T-helper 17 cell (primary cell): ENCODE results near the gene CCDC9. TPM values are rescaled to one million over a fixed set of nuclear protein-coding genes. Genes with fewer than 3 reads are reported as not detected.

ENCODE experiments used
- ATAC-seq: fragments of 150-1000 bp; cut with Tn5 transposase; 2 replicates; pipeline ENCODE4 v1.10.0; 2021; ENCODE audit warnings: mild to moderate bottlenecking, moderate library complexity
- DNase-seq, 3 donors: peaks; one replicate each; pipeline versions ENCODE4 v3.0.0 to v3.0.0-alpha.2; 2020 to 2021
- H3K9me3 ChIP-seq: one replicate; pipeline ENCODE4 v1.7.0; 2013; ENCODE audit warnings: low read length, mild to moderate bottlenecking; ENCODE audit not compliant: control insufficient read depth, poor library complexity, severe bottlenecking
- H3K27ac Mint-ChIP-seq: one replicate; pipeline ENCODE4 v1.8.0; 2022; ENCODE audit warnings: mild to moderate bottlenecking, moderate library complexity, mixed read lengths
- H3K27me3 Mint-ChIP-seq: one replicate; pipeline ENCODE4 v1.8.0; 2022; ENCODE audit warnings: mixed read lengths
- H3K36me3 Mint-ChIP-seq: one replicate; pipeline ENCODE4 v1.8.0; 2022; ENCODE audit warnings: low read depth, mixed read lengths
- H3K4me1 Mint-ChIP-seq: one replicate; pipeline ENCODE4 v1.8.0; 2022; ENCODE audit warnings: mild to moderate bottlenecking, mixed read lengths
- H3K4me3 Mint-ChIP-seq: one replicate; pipeline ENCODE4 v1.8.0; 2022; ENCODE audit warnings: mild to moderate bottlenecking, moderate library complexity, mixed read lengths
- total RNA-seq, 4 donors: library from RNA in 2 of 4; stranded (reverse) in 2 of 4; gene quantifications; one replicate each; pipeline ENCODE4 v1.2.3 and lab custom pipeline; 2022 to 2026

The CCDC9 gene
- total RNA-seq, 2 donors from 2014 or later: 35.6 to 53.7 TPM

- no peak for ATAC-seq
- Mint-ChIP-seq H3K4me1 (no peaks in the 10 kb centered on the region), H3K27ac (no peak overlapping the region)
Observed at GRCh38 chr19:47306303-47306702, 50.0 kb downstream of the CCDC9 start.

GRCh38 chr19:47309038-47309437 lies 52.7 kb downstream of the CCDC9 start:
- H3K9me3 ChIP-seq: no peaks in the 10 kb centered on the region
- H3K27me3 Mint-ChIP-seq: peaks cover 35% of the 10 kb centered on the region
- peaks cover 2% of the 10 kb centered on the region for H3K36me3 Mint-ChIP-seq
- no peak for ATAC-seq
- H3K27ac Mint-ChIP-seq: no peak overlapping the region
- H3K4me1 Mint-ChIP-seq: no peaks in the 10 kb centered on the region
- H3K4me3 Mint-ChIP-seq: no peak overlapping the region
- DNase-seq: no peak

More at GRCh38 chr19:47306303-47306702, 50.0 kb downstream of the CCDC9 start:
- DNase-seq: no peak
- H3K36me3 Mint-ChIP-seq: peaks cover 2% of the 10 kb centered on the region
- no peaks in the 10 kb centered on the region for H3K9me3 ChIP-seq
- peaks cover 27% of the 10 kb centered on the region for H3K27me3 Mint-ChIP-seq
- no peak overlapping the region for H3K4me3 Mint-ChIP-seq

- Mint-ChIP-seq H3K27me3 (peaks cover 35% of the 10 kb centered on the region), H3K27ac (peak within 1 kb of the TSS; percentile 77), H3K36me3 (peaks cover 2% of the 10 kb centered on the region), H3K4me1 (no peaks in the 10 kb centered on the region), H3K4me3 (no peak within 1 kb of the TSS)
- DNase-seq (no peak), ATAC-seq (peak; percentile 20)
- no peaks in the 10 kb centered on the region for H3K9me3 ChIP-seq
Observed at GRCh38 chr19:47309608-47310007, 53.3 kb downstream of the CCDC9 start, which contains the start of gene C5AR1. Gene C5AR1 (plus strand): TSS chr19:47309861. CDS start chr19:47309896, 35 bp downstream.

- Mint-ChIP-seq H3K36me3 (peaks cover 2% of the 10 kb centered on the region), H3K4me3 (no peak overlapping the region), H3K27ac (no peak overlapping the region), H3K4me1 (no peaks in the 10 kb centered on the region), H3K27me3 (peaks cover 35% of the 10 kb centered on the region)
- ATAC-seq (no peak), DNase-seq (no peak)
- H3K9me3 ChIP-seq: no peaks in the 10 kb centered on the region
Observed at GRCh38 chr19:47310323-47310722, 54.0 kb downstream of the CCDC9 start.

GRCh38 chr19:47310819-47311218 lies 54.5 kb downstream of the CCDC9 start:
- no peak overlapping the region for H3K4me3 Mint-ChIP-seq
- ATAC-seq (no peak), DNase-seq (no peak)
- peaks cover 2% of the 10 kb centered on the region for H3K36me3 Mint-ChIP-seq
- peaks cover 2% of the 10 kb centered on the region for H3K4me1 Mint-ChIP-seq
- H3K27me3 Mint-ChIP-seq: peaks cover 34% of the 10 kb centered on the region
- no peaks in the 10 kb centered on the region for H3K9me3 ChIP-seq
- H3K27ac Mint-ChIP-seq: peak overlapping the region; percentile 77

- H3K9me3 ChIP-seq: no peaks in the 10 kb centered on the region
- peaks cover 2% of the 10 kb centered on the region for H3K4me1 Mint-ChIP-seq
- H3K27me3 Mint-ChIP-seq: peaks cover 30% of the 10 kb centered on the region
- H3K27ac Mint-ChIP-seq: peak overlapping the region; percentile 45
- ATAC-seq: no peak
- no peak overlapping the region for H3K4me3 Mint-ChIP-seq
- no peaks in the 10 kb centered on the region for H3K36me3 Mint-ChIP-seq
- no peak for DNase-seq
Observed at GRCh38 chr19:47312366-47313006, 56.2 kb downstream of the CCDC9 start.

GRCh38 chr19:47313754-47314295 lies 57.5 kb downstream of the CCDC9 start:
- peaks cover 2% of the 10 kb centered on the region for H3K4me1 Mint-ChIP-seq
- ATAC-seq (no peak), DNase-seq (no peak)

GRCh38 chr19:47315125-47315821 lies 58.9 kb downstream of the CCDC9 start:
- H3K4me3 Mint-ChIP-seq: peak overlapping the region; percentile 45
- peak overlapping the region; percentile 5 for H3K27ac Mint-ChIP-seq
- no peaks in the 10 kb centered on the region for H3K36me3 Mint-ChIP-seq
- ATAC-seq: peak; percentile 54
- H3K27me3 Mint-ChIP-seq: peaks cover 32% of the 10 kb centered on the region
- H3K9me3 ChIP-seq: no peaks in the 10 kb centered on the region
- DNase-seq: no peak
- peaks cover 2% of the 10 kb centered on the region for H3K4me1 Mint-ChIP-seq

More at GRCh38 chr19:47313754-47314295, 57.5 kb downstream of the CCDC9 start:
- H3K4me3 Mint-ChIP-seq: no peak overlapping the region
- no peaks in the 10 kb centered on the region for H3K9me3 ChIP-seq
- H3K27me3 Mint-ChIP-seq: peaks cover 30% of the 10 kb centered on the region
- H3K36me3 Mint-ChIP-seq: no peaks in the 10 kb centered on the region
- H3K27ac Mint-ChIP-seq: no peak overlapping the region

GRCh38 chr19:47316513-47316912 lies 60.2 kb downstream of the CCDC9 start:
- DNase-seq: no peak
- no peaks in the 10 kb centered on the region for H3K9me3 ChIP-seq
- ATAC-seq: no peak
- H3K27ac Mint-ChIP-seq: no peak overlapping the region
- peaks cover 2% of the 10 kb centered on the region for H3K4me1 Mint-ChIP-seq
- no peak overlapping the region for H3K4me3 Mint-ChIP-seq
- H3K36me3 Mint-ChIP-seq: no peaks in the 10 kb centered on the region
- H3K27me3 Mint-ChIP-seq: peaks cover 31% of the 10 kb centered on the region

- DNase-seq: no peak
- Mint-ChIP-seq H3K36me3 (no peaks in the 10 kb centered on the region), H3K4me3 (no peak overlapping the region), H3K27ac (no peak overlapping the region), H3K4me1 (peaks cover 4% of the 10 kb centered on the region), H3K27me3 (peaks cover 29% of the 10 kb centered on the region)
- ATAC-seq: no peak
- no peaks in the 10 kb centered on the region for H3K9me3 ChIP-seq
Observed at GRCh38 chr19:47319923-47320871, 63.9 kb downstream of the CCDC9 start.
